Gastroesophageal sphincter (tissue), 4 donors: ENCODE data around the gene TUFM. TPM values are rescaled to one million over a fixed set of nuclear protein-coding genes. Genes with fewer than 3 reads are reported as not detected.

Source experiments
- ATAC-seq: fragments of 150-250 bp; one replicate; pipeline ENCODE4 v1.9.1; 2016; ENCODE audit warnings: mild to moderate bottlenecking, moderate library complexity
- H3K27ac ChIP-seq, 4 donors: fragments of 200-600 bp; sonication (generic) in 3 of 4; 1 replicate in 3 of 4; 2 replicates in 1 of 4; pipeline ENCODE4 v1.5.1; 2016 to 2019
- H3K27me3 ChIP-seq: fragments of 200-600 bp; sonication (generic); one replicate; pipeline ENCODE4 v1.5.1; 2019
- H3K36me3 ChIP-seq, 2 donors: fragments of 200-600 bp; sonication (generic); one replicate each; pipeline ENCODE4 v1.5.1; 2019; ENCODE audit warnings: control low read depth in 1 of 2
- H3K4me1 ChIP-seq, 3 donors: fragments of 200-600 bp; sonication (generic); 1 replicate in 2 of 3; 2 replicates in 1 of 3; pipeline ENCODE4 v1.5.1; 2016 to 2019; ENCODE audit warnings: control low read depth in 2 of 3
- H3K4me3 ChIP-seq, 2 donors: fragments of 200-600 bp; sonication (generic); one replicate each; pipeline ENCODE4 v1.5.1; 2019; ENCODE audit warnings: mild to moderate bottlenecking in 1 of 2, moderate library complexity in 1 of 2
- H3K9me3 ChIP-seq, 3 donors: fragments of 200-600 bp; sonication (generic); one replicate each; pipeline ENCODE4 v1.5.1; 2017 to 2019; ENCODE audit warnings: control low read depth in 2 of 3
- CTCF ChIP-seq, 4 experiments: fragments of 200-600 bp in 2 of 4; fragments of 450-650 bp in 2 of 4; sonication (generic) in 1 of 4; IDR thresholded peaks; one replicate each; pipeline ENCODE4 v1.5.1; 2017 to 2019; ENCODE audit warnings: antibody characterized with exemption in 4 of 4, mild to moderate bottlenecking in 2 of 4, moderate library complexity in 2 of 4
- EP300 ChIP-seq: sonication (generic); formaldehyde crosslinking; IDR thresholded peaks from one replicate; pipeline ENCODE4 v1.6.1; 2017; ENCODE audit warnings: antibody characterized with exemption, mild to moderate bottlenecking
- POLR2A ChIP-seq, 2 donors: fragments of 450-650 bp; IDR thresholded peaks; one replicate each; pipeline ENCODE4 v1.6.1; 2017; ENCODE audit warnings: antibody characterized with exemption in 2 of 2, mild to moderate bottlenecking in 2 of 2, moderate library complexity in 1 of 2
- POLR2AphosphoS5 ChIP-seq: sonication (generic); formaldehyde crosslinking; IDR thresholded peaks from one replicate; pipeline ENCODE4 v1.6.1; 2017; ENCODE audit warnings: antibody characterized with exemption
- WGBS, 2 donors: methylation state at CpG; one replicate each; pipeline ENCODE4 v1.1.5; 2018; ENCODE audit warnings: low coverage in 1 of 2; 5-methylcytosine and 5-hydroxymethylcytosine counted together
- total RNA-seq, 4 donors: library from RNA; depleted of rRNA; stranded (reverse); fragments of >200 nt; gene quantifications; one replicate each; pipeline ENCODE4 v1.1.0, GENCODE V29; 2016

Gene TUFM
- total RNA-seq, 4 donors from 2014 or later: 72.2 to 91.9 (median 85.3) TPM

- no peak for ATAC-seq
- WGBS, 2 donors: 0 to 72% methylated on average over 1 to 5 of the region's 17 CpGs
- TF ChIP-seq CTCF (IDR thresholded peaks at IDR 0.05): no peak
- TF ChIP-seq POLR2A (IDR thresholded peaks at IDR 0.05): no peak
- TF ChIP-seq EP300: no peak
- TF ChIP-seq POLR2AphosphoS5: no peak
- Histone ChIP-seq H3K36me3 (peaks cover 0 to 56% of the 10 kb centered on the region in 2 donors), H3K4me3 (no peak overlapping the region), H3K27ac (no peak overlapping the region), H3K27me3 (no peaks in the 10 kb centered on the region), H3K4me1 (peaks cover 0 to 44% (median 12%) of the 10 kb centered on the region in 3 donors), H3K9me3 (no peaks in the 10 kb centered on the region)
These were observed 20.3 kb upstream of the TUFM start for GRCh38 chr16:28866454-28866804.

DNA sequence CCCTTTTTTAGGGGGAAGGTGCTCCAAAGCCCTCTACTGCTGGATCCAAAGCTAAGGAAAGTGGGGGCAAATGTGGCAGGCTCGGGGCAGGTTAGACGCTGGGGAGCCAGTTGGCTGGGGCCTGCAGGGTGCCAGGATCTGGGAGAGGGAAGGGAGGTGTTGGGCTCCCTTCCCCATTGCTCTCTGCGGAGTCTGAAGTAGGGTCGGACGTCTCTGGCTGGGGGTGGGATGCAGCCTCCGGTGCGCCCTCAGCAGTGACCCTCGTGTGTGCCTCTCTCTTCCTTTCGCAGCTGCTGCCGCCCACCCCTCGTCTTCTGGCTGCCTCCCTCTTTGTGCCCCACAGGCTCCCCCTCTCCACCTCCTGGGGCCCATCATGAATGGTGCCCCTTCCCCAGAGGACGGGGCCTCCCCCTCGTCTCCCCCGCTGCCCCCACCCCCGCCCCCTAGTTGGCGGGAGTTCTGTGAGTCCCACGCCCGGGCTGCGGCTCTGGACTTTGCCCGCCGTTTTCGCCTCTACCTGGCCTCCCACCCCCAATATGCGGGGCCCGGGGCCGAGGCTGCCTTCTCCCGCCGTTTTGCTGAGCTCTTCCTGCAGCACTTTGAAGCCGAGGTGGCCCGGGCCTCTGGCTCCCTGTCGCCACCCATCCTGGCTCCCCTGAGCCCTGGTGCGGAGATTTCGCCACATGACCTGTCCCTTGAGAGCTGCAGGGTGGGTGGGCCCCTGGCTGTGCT lies 19.7 kb upstream of the TUFM start:
- Histone ChIP-seq H3K27me3 (no peaks in the 10 kb centered on the region), H3K27ac (no peak overlapping the region), H3K4me3 (no peak overlapping the region), H3K4me1 (peaks cover 0 to 44% (median 12%) of the 10 kb centered on the region in 3 donors), H3K9me3 (no peaks in the 10 kb centered on the region), H3K36me3 (peaks cover 0 to 51% of the 10 kb centered on the region in 2 donors)
- ATAC-seq: no peak
- no peak for TF ChIP-seq POLR2A (IDR thresholded peaks at IDR 0.05)
- TF ChIP-seq EP300: no peak
- no peak for TF ChIP-seq POLR2AphosphoS5
- TF ChIP-seq CTCF (IDR thresholded peaks at IDR 0.05): no peak
- 71 to 79% methylated on average over 6 to 13 of the region's 32 CpGs for WGBS, 2 donors

GRCh38 chr16:28865001-28865688 lies 19.0 kb upstream of the TUFM start:
- Histone ChIP-seq H3K9me3 (no peaks in the 10 kb centered on the region), H3K27ac (peak overlapping the region in 2 of 4 donors; percentile 84 to 94), H3K36me3 (peaks cover 0 to 43% of the 10 kb centered on the region in 2 donors), H3K4me3 (peak overlapping the region in 1 of 2 donors; percentile 94), H3K27me3 (no peaks in the 10 kb centered on the region), H3K4me1 (peaks cover 0 to 44% (median 12%) of the 10 kb centered on the region in 3 donors)
- no peak for ATAC-seq
- TF ChIP-seq EP300: no peak
- WGBS, 2 donors: 71 to 83% methylated on average over 3 to 5 of the region's 12 CpGs

- peaks cover 0 to 33% of the 10 kb centered on the region in 2 donors for H3K36me3 ChIP-seq
- H3K9me3 ChIP-seq: no peaks in the 10 kb centered on the region
- peak overlapping the region; percentile 74 to 94 for H3K4me3 ChIP-seq
- WGBS, 2 donors: 5 to 33% methylated on average over 5 to 11 of the region's 42 CpGs
- H3K27ac ChIP-seq: peak overlapping the region; percentile 83 to 94 (median 87)
- no peaks in the 10 kb centered on the region for H3K27me3 ChIP-seq
- TF ChIP-seq EP300 (no peak), POLR2A (IDR thresholded peaks at IDR 0.05) (peak in 1 of 2 donors; percentile 19), CTCF (IDR thresholded peaks at IDR 0.05) (no peak), POLR2AphosphoS5 (no peak)
- H3K4me1 ChIP-seq: peaks cover 0 to 44% (median 12%) of the 10 kb centered on the region in 3 donors
- ATAC-seq: peak; percentile 3
These were observed 18.0 kb upstream of the TUFM start for GRCh38 chr16:28863929-28864793.

- H3K9me3 ChIP-seq: no peaks in the 10 kb centered on the region
- no peaks in the 10 kb centered on the region for H3K27me3 ChIP-seq
- no peaks in the 10 kb centered on the region for H3K36me3 ChIP-seq
- H3K4me1 ChIP-seq: peaks cover 0 to 29% (median under 1%) of the 10 kb centered on the region in 3 donors
- no peak overlapping the region for H3K4me3 ChIP-seq
- no peak for TF ChIP-seq POLR2A (IDR thresholded peaks at IDR 0.05)
- no peak for TF ChIP-seq CTCF (IDR thresholded peaks at IDR 0.05)
- TF ChIP-seq EP300: no peak
- TF ChIP-seq POLR2AphosphoS5: no peak
- peak overlapping the region in 3 of 4 donors; percentile 67 to 78 (median 71) for H3K27ac ChIP-seq
- WGBS, 2 donors: 67 to 68% methylated on average over 1 to 3 of the region's 4 CpGs
- no peak for ATAC-seq
These were observed 13.2 kb upstream of the TUFM start for GRCh38 chr16:28859326-28859725.
